Vagina (tissue), 2 donors: ENCODE data around the gene PKLR.
"Not testable (repeated sequence)": the region's sequence is repeated elsewhere in the genome, so short reads cannot be mapped to it uniquely, and the experiment has no call there.

Experiments
- POLR2A ChIP-seq, 2 donors: fragments of 450-650 bp; IDR thresholded peaks; one replicate each; pipeline ENCODE4 v1.6.1; 2017; ENCODE audit warnings: antibody characterized with exemption in 2 of 2, mild to moderate bottlenecking in 2 of 2, moderate library complexity in 2 of 2
- TF ChIP-seq, protein P1 (sequence below), 3 experiments: fragments of 450-650 bp in 2 of 3; fragments of 200-600 bp in 1 of 3; sonication (generic) in 1 of 3; IDR thresholded peaks; one replicate each; pipeline ENCODE4 v1.5.1; 2017 to 2019; ENCODE audit warnings: antibody characterized with exemption in 3 of 3, mild to moderate bottlenecking in 2 of 3, moderate library complexity in 2 of 3

- TF ChIP-seq, protein P1, sequence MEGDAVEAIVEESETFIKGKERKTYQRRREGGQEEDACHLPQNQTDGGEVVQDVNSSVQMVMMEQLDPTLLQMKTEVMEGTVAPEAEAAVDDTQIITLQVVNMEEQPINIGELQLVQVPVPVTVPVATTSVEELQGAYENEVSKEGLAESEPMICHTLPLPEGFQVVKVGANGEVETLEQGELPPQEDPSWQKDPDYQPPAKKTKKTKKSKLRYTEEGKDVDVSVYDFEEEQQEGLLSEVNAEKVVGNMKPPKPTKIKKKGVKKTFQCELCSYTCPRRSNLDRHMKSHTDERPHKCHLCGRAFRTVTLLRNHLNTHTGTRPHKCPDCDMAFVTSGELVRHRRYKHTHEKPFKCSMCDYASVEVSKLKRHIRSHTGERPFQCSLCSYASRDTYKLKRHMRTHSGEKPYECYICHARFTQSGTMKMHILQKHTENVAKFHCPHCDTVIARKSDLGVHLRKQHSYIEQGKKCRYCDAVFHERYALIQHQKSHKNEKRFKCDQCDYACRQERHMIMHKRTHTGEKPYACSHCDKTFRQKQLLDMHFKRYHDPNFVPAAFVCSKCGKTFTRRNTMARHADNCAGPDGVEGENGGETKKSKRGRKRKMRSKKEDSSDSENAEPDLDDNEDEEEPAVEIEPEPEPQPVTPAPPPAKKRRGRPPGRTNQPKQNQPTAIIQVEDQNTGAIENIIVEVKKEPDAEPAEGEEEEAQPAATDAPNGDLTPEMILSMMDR (IDR thresholded peaks at IDR 0.05), result not testable (repeated sequence)
- TF ChIP-seq POLR2A (IDR thresholded peaks at IDR 0.05), result not testable (repeated sequence)
These were observed 54.4 kb downstream of the PKLR start for GRCh38 chr1:155246796-155247195.
